Left ventricle myocardium inferior (tissue), 1 donor: ENCODE results near the gene INTS11. TPM values are rescaled to one million over a fixed set of nuclear protein-coding genes. Genes with fewer than 3 reads are reported as not detected.

Source experiments
- DNase-seq: peaks from one replicate; pipeline ENCODE4 v3.0.0-alpha.2; 2020
- H3K27ac ChIP-seq: fragments of 200-600 bp; replicated peaks from 2 replicates; pipeline ENCODE4 v1.8.0; 2021
- H3K27me3 ChIP-seq: fragments of 200-600 bp; 2 replicates; pipeline ENCODE4 v1.8.0; 2021; ENCODE audit warnings: low read depth
- H3K36me3 ChIP-seq: fragments of 200-600 bp; 2 replicates; pipeline ENCODE4 v1.8.0; 2021
- H3K4me1 ChIP-seq: fragments of 200-600 bp; 2 replicates; pipeline ENCODE4 v1.8.0; 2021
- H3K4me3 ChIP-seq: fragments of 200-600 bp; 2 replicates; pipeline ENCODE4 v1.8.0; 2021; ENCODE audit warnings: mild to moderate bottlenecking, moderate library complexity
- H3K9me3 ChIP-seq: fragments of 200-600 bp; replicated peaks from 2 replicates; pipeline ENCODE4 v1.8.0; 2021
- CTCF ChIP-seq: fragments of 200-600 bp; IDR thresholded peaks from 2 replicates; pipeline ENCODE4 v1.8.0; 2021; ENCODE audit warnings: antibody characterized with exemption, mild to moderate bottlenecking, borderline replicate concordance
- intact Hi-C: fragments of 100-400 bp; cut with micrococcal nuclease; formaldehyde crosslinking; loops from one replicate; pipeline ENCODE4 v1.11.0; 2022
- microRNA-seq: library from miRNA; unstranded; fragments of <30 nt; microRNA quantifications from one replicate; pipeline ENCODE4 v1.2.0, GENCODE V29; 2020
- total RNA-seq: library from RNA; stranded (reverse); fragmentation: NEBNext Ultra II Directional; extraction: Animal tissue kit (Norgen Biotek cat#: 25700); gene quantifications from one replicate; pipeline ENCODE4 v1.2.1, GENCODE V29; 2021
- donor health status: DM: no; HTN: yes; CAD: no; lungs with severe emphysema.

INTS11 gene
- total RNA-seq, 1 donor from 2014 or later, result 70.1 TPM

GRCh38 chr1:1267488-1268283 is 56.8 kb downstream of the INTS11 start:
- Histone ChIP-seq H3K4me3 (no peak overlapping the region), H3K27me3 (no peaks in the 10 kb centered on the region), H3K27ac (no peak overlapping the region), H3K36me3 (peaks cover 70% of the 10 kb centered on the region), H3K4me1 (peaks cover 41% of the 10 kb centered on the region), H3K9me3 (no peaks in the 10 kb centered on the region)
- TF ChIP-seq CTCF, result no peak
- intact Hi-C loops, result no loop called here
- DNase-seq, result no peak

GRCh38 chr1:1264868-1265272 is 59.6 kb downstream of the INTS11 start:
- intact Hi-C loops, result no loop called here
- H3K9me3 ChIP-seq, result no peaks in the 10 kb centered on the region
- H3K27me3 ChIP-seq, result no peaks in the 10 kb centered on the region
- peaks cover 41% of the 10 kb centered on the region for H3K4me1 ChIP-seq
- no peak for TF ChIP-seq CTCF
- no peak overlapping the region for H3K27ac ChIP-seq
- DNase-seq, result no peak
- H3K4me3 ChIP-seq, result no peak overlapping the region
- H3K36me3 ChIP-seq, result peaks cover 76% of the 10 kb centered on the region

- Histone ChIP-seq H3K4me1 (peaks cover 42% of the 10 kb centered on the region), H3K27ac (no peak overlapping the region), H3K27me3 (no peaks in the 10 kb centered on the region), H3K9me3 (no peaks in the 10 kb centered on the region), H3K36me3 (peaks cover 81% of the 10 kb centered on the region), H3K4me3 (no peak overlapping the region)
- no peak for DNase-seq
- intact Hi-C loops, result no loop called here
- TF ChIP-seq CTCF, result no peak
Measured at GRCh38 chr1:1264026-1264425, 60.4 kb downstream of the INTS11 start.

GRCh38 chr1:1262758-1263157 is 61.7 kb downstream of the INTS11 start:
- H3K27me3 ChIP-seq, result no peaks in the 10 kb centered on the region
- TF ChIP-seq CTCF, result no peak
- peaks cover 77% of the 10 kb centered on the region for H3K36me3 ChIP-seq
- no peaks in the 10 kb centered on the region for H3K9me3 ChIP-seq
- intact Hi-C loops, result no loop called here
- DNase-seq, result no peak
- no peak overlapping the region for H3K27ac ChIP-seq
- H3K4me1 ChIP-seq, result peaks cover 51% of the 10 kb centered on the region
- H3K4me3 ChIP-seq, result no peak overlapping the region

GRCh38 chr1:1262071-1262470 is 62.4 kb downstream of the INTS11 start:
- intact Hi-C loops, result no loop called here
- TF ChIP-seq CTCF, result no peak
- no peak overlapping the region for H3K27ac ChIP-seq
- DNase-seq, result no peak
- peaks cover 70% of the 10 kb centered on the region for H3K36me3 ChIP-seq
- H3K9me3 ChIP-seq, result no peaks in the 10 kb centered on the region
- no peak overlapping the region for H3K4me3 ChIP-seq
- H3K27me3 ChIP-seq, result no peaks in the 10 kb centered on the region
- peaks cover 51% of the 10 kb centered on the region for H3K4me1 ChIP-seq

Small RNA genes within 50 kb of the gene (microRNA-seq; reads per million reads assigned to microRNA genes)
- 1.2 reads per million for gene MIR6726
- not detected for gene MIR6727
- not detected for gene MIR6808

Other genes starting within 250 kb of the INTS11 start
- 3.8 TPM for gene C1orf159, start 208.6 kb downstream of the INTS11 start, total RNA-seq
- gene TTLL10, start 150.8 kb downstream of the INTS11 start, total RNA-seq, result not detected
- not detected for gene TNFRSF18, start 118.1 kb downstream of the INTS11 start, total RNA-seq
- 2.2 TPM for gene TNFRSF4, start 110.5 kb downstream of the INTS11 start, total RNA-seq
- 114 TPM for gene SDF4, start 92.7 kb downstream of the INTS11 start, total RNA-seq
- 7.9 TPM for gene B3GALT6, start 92.4 kb downstream of the INTS11 start, total RNA-seq
- gene C1QTNF12, start 77.9 kb downstream of the INTS11 start, total RNA-seq, result 0.55 TPM
- 36.9 TPM for gene UBE2J2, start 50.8 kb downstream of the INTS11 start, total RNA-seq
- gene SCNN1D, start 44.2 kb downstream of the INTS11 start, total RNA-seq, result 3.5 TPM
- 49.7 TPM for gene ACAP3, start 16.7 kb downstream of the INTS11 start, total RNA-seq
- gene PUSL1, start 16.1 kb downstream of the INTS11 start, total RNA-seq, result 10.4 TPM
- 99.2 TPM for gene CPTP, start 142 bp upstream of the INTS11 start, total RNA-seq
- gene TAS1R3, start 6.6 kb upstream of the INTS11 start, total RNA-seq, result 0.93 TPM
- 93.0 TPM for gene DVL1, start 24.8 kb upstream of the INTS11 start, total RNA-seq
- gene MXRA8, start 33.9 kb upstream of the INTS11 start, total RNA-seq, result 20.2 TPM
- 219 TPM for gene AURKAIP1, start 50.5 kb upstream of the INTS11 start, total RNA-seq
- gene CCNL2, start 74.7 kb upstream of the INTS11 start, total RNA-seq, result 46.1 TPM
- gene MRPL20, start 82.6 kb upstream of the INTS11 start, total RNA-seq, result 135 TPM
- gene ANKRD65, start 96.6 kb upstream of the INTS11 start, total RNA-seq, result 1.7 TPM
- 13.7 TPM for gene VWA1, start 111.0 kb upstream of the INTS11 start, total RNA-seq
- 2.8 TPM for gene ATAD3C, start 125.0 kb upstream of the INTS11 start, total RNA-seq
- 8.3 TPM for gene ATAD3B, start 147.1 kb upstream of the INTS11 start, total RNA-seq
- gene ATAD3A, start 187.5 kb upstream of the INTS11 start, total RNA-seq, result 19.4 TPM
- 7.2 TPM for gene TMEM240, start 216.0 kb upstream of the INTS11 start, total RNA-seq